Activated naive CD4-positive, alpha-beta T cell treated with anti-CD3 and anti-CD28 coated beads, Interleukin-2, amount 50 U/mL, for 72 hours (primary cell): Measurements from ENCODE around the gene ATE1. TPM values are rescaled to one million over a fixed set of nuclear protein-coding genes. Genes with fewer than 3 reads are reported as not detected.

Experiments
- ATAC-seq, 2 donors: fragments of 150-1000 bp; cut with Tn5 transposase; 2 replicates each; pipeline ENCODE4 v1.10.0; 2021; ENCODE audit warnings: mild to moderate bottlenecking in 2 of 2, moderate library complexity in 2 of 2
- DNase-seq, 2 donors: peaks; one replicate each; pipeline ENCODE4 v3.0.0; 2021 to 2022; ENCODE audit warnings: low spot score in 2 of 2
- H3K27ac Mint-ChIP-seq, 2 donors: one replicate each; pipeline ENCODE4 v1.8.0; 2022; ENCODE audit warnings: mild to moderate bottlenecking in 2 of 2, mixed read lengths in 2 of 2
- H3K36me3 Mint-ChIP-seq, 2 donors: one replicate each; pipeline ENCODE4 v1.8.0; 2022; ENCODE audit warnings: mixed read lengths in 2 of 2
- H3K9me3 Mint-ChIP-seq, 2 donors: one replicate each; pipeline ENCODE4 v1.8.0; 2022; ENCODE audit warnings: mixed read lengths in 2 of 2
- total RNA-seq, 2 donors: library from RNA; stranded (reverse); gene quantifications; one replicate each; pipeline ENCODE4 v1.2.3, GENCODE V29; 2022

The ATE1 gene
- total RNA-seq, 2 donors from 2014 or later, result 9.0 to 18.6 TPM

- Mint-ChIP-seq H3K36me3 (no peaks in the 10 kb centered on the region), H3K27ac (no peak overlapping the region), H3K9me3 (no peaks in the 10 kb centered on the region)
- no peak for ATAC-seq
- no peak for DNase-seq
Measured at GRCh38 chr10:121694327-121694965, 233.4 kb downstream of the ATE1 start.

- DNase-seq (no peak), ATAC-seq (no peak)
- no peaks in the 10 kb centered on the region for H3K9me3 Mint-ChIP-seq
- H3K36me3 Mint-ChIP-seq, result no peaks in the 10 kb centered on the region
- H3K27ac Mint-ChIP-seq, result no peak overlapping the region
Measured at GRCh38 chr10:121692626-121693025, 235.2 kb downstream of the ATE1 start.

GRCh38 chr10:121690970-121691369, 236.9 kb downstream of the ATE1 start:
- no peak for ATAC-seq
- Mint-ChIP-seq H3K9me3 (no peaks in the 10 kb centered on the region), H3K36me3 (no peaks in the 10 kb centered on the region), H3K27ac (no peak overlapping the region)
- DNase-seq, result no peak

Other genes starting within 250 kb of the ATE1 start
- 10 to 100 TPM; 36.0 to 46.8 TPM for gene NSMCE4A, start 47.2 kb upstream of the ATE1 start, total RNA-seq
- not detected for gene TACC2, start 61.1 kb upstream of the ATE1 start, total RNA-seq